ENCODE measurements around the gene GVQW3. TPM values are rescaled to one million over a fixed set of nuclear protein-coding genes. Genes with fewer than 3 reads are reported as not detected.

Gene GVQW3
- total and polyA plus RNA-seq, 2 of the 8 experiments (the other 6 are each of a cell fraction or from before 2014, with no cell fraction given) = 5.5 to 8.1 TPM

GRCh38 chr11:76419896-76420295, 38.8 kb downstream of the GVQW3 start:
- WGBS, 2 experiments (ENCODE audit: extremely low coverage in 1 of 2, insufficient coverage in 1 of 2, insufficient read length in 1 of 2, insufficient replicate concordance in 2 of 2, low coverage in 1 of 2, low lambda C conversion rate in 2 of 2, missing lambda C conversion rate in 1 of 2) = 52% methylated on average over 3 of the region's 3 CpGs; no CpG with 5 or more reads in 1 of the 2 experiments
- Histone ChIP-seq H3K79me2 (ENCODE audit: control insufficient read depth in 1 of 2, insufficient read depth in 2 of 2, low read length in 2 of 2) (no peaks in the 10 kb centered on the region), H3K14ac (ENCODE audit: insufficient read length) (no peak overlapping the region), H3K4me3 (ENCODE audit: extremely low read depth in 1 of 4, insufficient read depth in 2 of 4, low read depth in 3 of 4, low read length in 4 of 4) (no peak overlapping the region), H3K56ac (replicated peaks; ENCODE audit: insufficient read length, low read depth, low read length) (no peak overlapping the region), H3K4ac (replicated peaks; ENCODE audit: insufficient read length, low read depth, low read length) (no peak overlapping the region), H3K9ac (replicated peaks in 1 of 4; ENCODE audit: extremely low read depth in 1 of 4, low read depth in 3 of 4, low read length in 3 of 4) (no peak overlapping the region), H2BK120ac (replicated peaks; ENCODE audit: low read depth, low read length) (no peak overlapping the region), H3K4me1 (replicated peaks in 1 of 4; ENCODE audit: control insufficient read depth in 3 of 4, insufficient read depth in 4 of 4, low read length in 3 of 4) (no peaks in the 10 kb centered on the region), H3K4me2 (ENCODE audit: insufficient read depth in 1 of 2, low read depth in 2 of 2, low read length in 2 of 2) (no peak overlapping the region), H3K27me3 (replicated peaks in 1 of 4; ENCODE audit: control insufficient read depth in 3 of 4, extremely low read depth in 1 of 4, insufficient read depth in 3 of 4, low read length in 3 of 4) (no peaks in the 10 kb centered on the region; a peak in 1 of 7 replicates), H2AFZ (ENCODE audit: low read length) (no peak overlapping the region), H4K5ac (ENCODE audit: insufficient read length, low read depth, low read length) (no peak overlapping the region), H4K91ac (replicated peaks; ENCODE audit: insufficient read length, low read length) (no peak overlapping the region), H2BK20ac (ENCODE audit: low read length) (no peak overlapping the region), H3K36me3 (ENCODE audit: control insufficient read depth in 2 of 4, insufficient read depth in 4 of 4, low read length in 3 of 4) (no peaks in the 10 kb centered on the region), H2BK5ac (ENCODE audit: low read depth, low read length) (no peak overlapping the region), H3K9me3 (ENCODE audit: insufficient read depth in 2 of 2, low read depth in 1 of 2, low read length in 1 of 2) (peaks cover 0 to 2% of the 10 kb centered on the region in 2 experiments; a peak in 1 of 4 replicates), H3K23me2 (ENCODE audit: low read depth, low read length) (no peaks in the 10 kb centered on the region), H2AK5ac (ENCODE audit: low read depth, low read length) (no peak overlapping the region), H3K23ac (ENCODE audit: insufficient read length) (no peak overlapping the region), H2BK12ac (ENCODE audit: low read depth, low read length) (no peak overlapping the region), H3K27ac (ENCODE audit: low read depth, low read length) (no peak overlapping the region), H4K20me1 (replicated peaks in 1 of 2; ENCODE audit: control insufficient read depth in 1 of 2, insufficient read depth in 2 of 2, low read length in 2 of 2) (no peaks in the 10 kb centered on the region), H3K79me1 (ENCODE audit: low read depth, low read length) (no peaks in the 10 kb centered on the region), H4K8ac (ENCODE audit: extremely low read depth, insufficient read depth, low read length) (no peak overlapping the region), H2BK15ac (ENCODE audit: low read length) (no peak overlapping the region), H3K18ac (ENCODE audit: extremely low read depth, low read length) (no peak overlapping the region)
- DNase-seq (ENCODE audit: low read depth in 1 of 2, low spot score in 2 of 2) = peak in 1 of 2 experiments; percentile 55
- FAIRE-seq = peak; percentile 28
- ChIA-PET CTCF (ENCODE audit: partially characterized antibody) (interaction anchor here (0.6 to 5.2 kb wide), 32 partner anchors 9 to 212 kb away, joined by 3 to 31 read pairs (median 4); no protein-coding TSS in a partner anchor), POLR2A (ENCODE audit: partially characterized antibody) (interaction anchor here (0.9 to 1.3 kb wide), 2 partner anchors 10 to 26 kb away, joined by 3 read pairs; no protein-coding TSS in a partner anchor)
- TF ChIP-seq MAFK (IDR thresholded peaks at IDR 0.05; ENCODE audit: low read depth, low read length) (no peak), KDM4A (IDR thresholded peaks at IDR 0.05; ENCODE audit: low read depth, low read length, severe bottlenecking) (no peak), RAD21 (IDR thresholded peaks at IDR 0.05 in 1 of 2, conservative IDR thresholded peaks at IDR 0.05 in 1 of 2; ENCODE audit: low read depth in 2 of 2, low read length in 2 of 2) (peak; percentile 61 to 71), CTCF (IDR thresholded peaks at IDR 0.05; ENCODE audit: control extremely low read depth in 1 of 3, insufficient read depth in 1 of 3, low read depth in 1 of 3, low read length in 3 of 3) (peak; percentile 51 to 80 (median 70))

Data from H1 (cell line).